LNCAP (cell line): ENCODE results near the gene HNRNPA1.

Experiments
- CTCF ChIP-seq: fragments of 450-650 bp; IDR thresholded peaks from 2 replicates; pipeline ENCODE4 v1.5.1; 2017; ENCODE audit warnings: mild to moderate bottlenecking

HNRNPA1 gene

GRCh38 chr12:54300225-54300731, 19.8 kb downstream of the HNRNPA1 start:
- TF ChIP-seq CTCF, result no peak

GRCh38 chr12:54300732-54301427, 20.4 kb downstream of the HNRNPA1 start, which contains the start of gene NFE2:
TSS of gene NFE2 (minus strand) at chr12:54301015. CDS start at chr12:54295248, 5,767 bp downstream.
- no peak for TF ChIP-seq CTCF

GRCh38 chr12:54301428-54302048, 21.0 kb downstream of the HNRNPA1 start:
- TF ChIP-seq CTCF, result no peak

- no peak for TF ChIP-seq CTCF
Observed at GRCh38 chr12:54303640-54304039, 23.1 kb downstream of the HNRNPA1 start.

GRCh38 chr12:54304187-54304810, 23.8 kb downstream of the HNRNPA1 start:
- no peak for TF ChIP-seq CTCF

GRCh38 chr12:54306925-54307741, 26.6 kb downstream of the HNRNPA1 start:
- no peak for TF ChIP-seq CTCF

GRCh38 chr12:54311051-54311450, 30.5 kb downstream of the HNRNPA1 start:
- no peak for TF ChIP-seq CTCF
